NCI-H128 (cell line): ENCODE measurements around the gene GLI2.

Experiments
- DNase-seq: peaks from one replicate; lab custom pipeline; 2025; ENCODE audit not compliant: unreplicated experiment; lab: John Stamatoyannopoulos, UW

GLI2 gene

DNA sequence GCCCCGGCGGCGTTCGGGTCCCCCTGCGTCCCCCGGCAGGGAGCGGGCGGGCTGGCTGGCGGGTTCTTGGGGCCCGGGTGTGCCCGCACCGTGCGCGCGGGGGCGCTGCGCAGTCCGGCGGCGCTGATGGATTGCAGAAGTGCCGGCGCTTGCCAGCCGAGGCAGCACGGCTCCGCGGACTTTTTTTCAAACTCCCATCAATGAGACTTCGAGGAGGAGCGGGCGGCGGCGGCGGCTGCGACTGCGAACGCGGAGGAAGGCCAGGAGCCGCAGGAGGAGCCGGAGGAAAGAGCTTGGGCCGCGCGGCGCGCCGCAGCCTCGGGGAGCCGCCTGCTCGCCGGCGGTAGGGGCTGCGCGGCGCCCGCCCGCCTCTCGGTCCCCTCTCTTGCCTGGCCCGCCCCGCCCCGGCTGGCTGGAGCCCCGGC is at the start of gene GLI2:
GLI2 (plus strand) TSS at position 123 of the 425 bp plus-strand sequence. CDS start 61,453 bp downstream, outside the sequence.
- DNase-seq: peak; percentile 53

DNA sequence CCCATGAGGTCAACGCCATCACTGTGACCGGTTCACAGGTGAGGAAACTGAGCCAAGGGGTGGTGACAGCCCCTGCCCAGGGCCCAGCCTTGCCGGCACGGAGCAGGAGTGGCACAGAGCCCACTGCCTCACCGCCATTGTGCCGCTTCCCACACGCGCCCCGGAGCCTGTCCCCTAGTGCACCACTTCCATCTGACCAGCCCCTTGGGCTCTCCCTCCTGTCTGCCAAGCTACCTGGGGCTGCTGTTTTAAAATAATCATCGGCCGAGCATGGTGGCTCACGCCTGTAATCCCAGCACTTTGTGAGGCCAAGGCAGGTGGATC is 49.7 kb upstream of the GLI2 start:
- DNase-seq: no peak

- DNase-seq: no peak
Observed at GRCh38 chr2:120686511-120687168, 49.0 kb upstream of the GLI2 start.

DNA sequence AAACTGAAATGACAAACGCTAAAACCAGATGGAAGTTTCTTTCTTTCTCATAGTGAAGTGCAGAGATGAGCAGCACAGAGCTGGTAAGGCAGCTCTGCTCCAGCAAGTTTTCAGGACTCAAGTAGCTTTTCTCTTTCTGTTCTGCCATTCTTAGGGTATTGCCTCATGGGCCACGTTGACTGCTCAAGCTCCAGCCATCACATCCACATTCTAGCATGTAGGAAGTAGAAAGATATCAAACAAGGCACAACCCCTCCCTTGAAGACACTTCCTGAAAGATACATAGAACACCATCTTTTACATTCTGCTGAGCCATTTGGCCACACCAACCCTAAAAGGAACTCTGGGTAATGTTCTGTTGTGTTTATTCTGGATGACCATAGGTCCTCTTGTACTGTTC is 48.5 kb upstream of the GLI2 start:
- no peak for DNase-seq

DNA sequence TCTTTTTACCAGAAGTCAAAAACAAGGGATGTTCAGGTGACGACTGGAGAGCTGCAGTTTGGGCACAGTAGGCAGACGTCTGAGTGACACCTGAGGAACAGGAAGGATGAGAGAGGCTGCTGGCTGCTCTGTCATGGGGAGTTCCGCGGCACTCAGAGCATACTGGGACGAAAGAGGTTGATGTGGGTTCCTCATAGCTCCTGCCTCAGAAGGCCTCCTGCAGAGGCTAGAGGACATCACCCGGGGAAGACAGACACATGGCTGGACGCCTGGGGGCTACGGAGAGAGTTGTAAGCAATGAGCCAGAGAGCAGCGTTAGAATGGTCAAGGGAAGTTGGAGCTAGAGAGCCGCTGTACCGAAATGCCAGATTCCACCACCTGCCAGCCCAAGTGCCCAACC is 45.1 kb upstream of the GLI2 start:
- DNase-seq: no peak

- no peak for DNase-seq
Observed at GRCh38 chr2:120691410-120691809, 44.3 kb upstream of the GLI2 start.

DNA sequence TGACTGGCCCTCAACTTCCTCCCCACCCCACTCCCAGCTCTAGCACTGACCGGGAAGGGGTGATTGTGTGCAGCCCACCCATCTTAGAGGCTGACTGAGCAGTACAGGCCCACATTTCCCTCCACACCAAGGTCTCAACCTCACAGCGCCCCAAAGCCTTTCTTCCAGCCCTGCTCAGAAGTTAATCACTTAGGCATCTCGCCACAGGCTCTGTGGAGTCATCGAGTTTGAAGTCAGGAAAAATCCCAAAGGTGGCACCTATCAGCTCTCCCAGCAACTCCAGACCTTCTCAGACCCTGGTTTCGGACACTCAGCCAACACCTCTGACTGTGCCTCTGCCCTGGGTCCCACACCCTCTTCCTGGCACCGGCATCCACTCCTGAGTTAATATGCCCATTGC is 43.0 kb upstream of the GLI2 start:
- DNase-seq: no peak

- no peak for DNase-seq
Observed at GRCh38 chr2:120693121-120693520, 42.5 kb upstream of the GLI2 start.

DNA sequence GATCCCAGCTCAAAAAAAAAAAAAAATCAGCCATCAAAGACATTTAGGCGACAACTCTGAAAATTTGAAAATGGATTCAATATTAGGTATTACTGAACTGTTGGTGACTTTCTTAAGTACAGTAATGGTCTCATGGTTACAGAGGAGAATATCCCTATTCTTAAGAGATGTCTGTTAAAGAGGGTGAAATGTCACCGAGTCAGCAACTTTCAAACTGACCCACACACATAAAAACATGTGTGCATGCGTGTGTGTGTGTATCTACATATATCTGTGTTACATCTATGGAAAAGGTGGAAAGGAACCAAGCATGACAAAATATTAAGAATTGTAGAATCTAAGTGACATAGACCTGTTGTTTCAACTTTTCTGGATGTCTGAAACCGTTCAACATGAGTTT is 41.6 kb upstream of the GLI2 start:
- no peak for DNase-seq

DNA sequence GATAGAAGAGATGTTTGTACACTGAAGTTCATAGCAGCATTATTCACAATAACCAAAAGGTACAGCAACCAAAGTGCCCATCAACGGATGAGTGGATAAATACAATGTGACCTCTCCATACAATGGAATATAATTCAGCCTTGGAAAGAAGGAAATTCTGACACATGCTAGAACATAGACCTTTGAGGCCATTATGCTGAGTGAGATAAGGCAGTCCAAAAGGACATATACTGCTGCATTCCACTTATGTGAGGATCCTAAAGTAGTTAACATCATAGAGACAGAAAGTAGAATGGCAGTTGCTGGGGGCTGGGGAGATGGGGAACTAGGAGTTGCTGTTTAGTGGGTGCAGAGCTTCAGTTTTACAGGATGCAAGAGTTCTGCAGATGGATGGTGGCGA is 38.2 kb upstream of the GLI2 start:
- DNase-seq: no peak

DNA sequence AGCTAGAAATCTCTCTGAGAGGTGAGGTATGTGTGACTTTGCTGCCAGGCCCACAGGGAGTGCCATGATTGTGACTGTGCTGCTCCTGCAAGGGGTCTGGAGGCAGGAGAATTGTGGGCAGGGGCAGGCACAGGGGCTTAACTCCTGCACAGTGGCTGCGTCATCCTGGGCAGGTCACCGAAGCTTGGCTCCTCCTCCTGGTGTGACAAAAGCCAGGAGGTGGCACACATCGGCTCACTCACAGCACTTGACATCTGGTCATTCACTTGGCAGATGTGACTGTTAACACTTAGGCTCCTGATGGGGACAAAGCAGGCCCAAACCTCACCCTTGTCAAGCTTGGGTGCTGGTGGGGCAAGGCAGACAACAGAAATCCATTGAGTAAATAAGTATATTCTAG is 36.4 kb upstream of the GLI2 start:
- DNase-seq: no peak

DNA sequence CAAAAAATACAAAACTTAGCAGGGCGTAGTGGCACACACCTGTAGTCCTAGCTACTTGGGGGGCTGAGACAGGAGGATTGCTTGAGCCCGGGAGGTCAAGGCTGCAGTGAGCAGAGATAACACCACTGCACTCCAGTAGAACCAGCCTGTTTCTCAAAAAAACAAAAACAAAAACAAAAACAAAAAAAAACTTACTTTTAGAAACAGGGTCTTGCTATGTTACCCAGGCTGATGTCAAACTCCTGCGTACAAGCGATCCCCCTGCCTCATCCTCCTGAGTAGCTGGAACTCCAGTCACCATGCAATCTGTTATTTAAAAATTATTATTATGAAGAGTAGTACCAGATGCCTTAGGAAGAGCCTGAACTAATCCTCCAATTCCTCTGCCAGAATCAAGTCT is 35.0 kb upstream of the GLI2 start:
- DNase-seq: no peak

DNA sequence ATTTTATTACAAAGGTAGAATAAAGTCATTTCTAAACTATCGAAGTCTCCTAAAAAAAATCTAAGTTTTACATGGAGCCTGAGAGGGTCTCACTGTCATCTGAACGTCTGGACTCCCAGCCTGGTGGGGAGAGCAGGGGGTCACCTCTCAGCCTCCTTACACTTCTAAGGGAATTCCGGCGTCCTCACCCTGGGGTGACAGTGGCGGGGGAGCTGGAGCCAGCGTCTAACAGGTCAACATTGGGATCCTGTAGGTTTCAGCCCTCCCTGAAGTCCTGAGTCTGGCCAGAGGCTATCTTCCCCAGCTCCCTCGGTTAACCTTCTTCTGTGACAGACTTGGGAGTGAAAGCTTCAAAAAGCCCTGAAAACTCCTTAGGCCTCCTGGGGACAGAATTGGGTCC is 34.6 kb upstream of the GLI2 start:
- DNase-seq: no peak

DNA sequence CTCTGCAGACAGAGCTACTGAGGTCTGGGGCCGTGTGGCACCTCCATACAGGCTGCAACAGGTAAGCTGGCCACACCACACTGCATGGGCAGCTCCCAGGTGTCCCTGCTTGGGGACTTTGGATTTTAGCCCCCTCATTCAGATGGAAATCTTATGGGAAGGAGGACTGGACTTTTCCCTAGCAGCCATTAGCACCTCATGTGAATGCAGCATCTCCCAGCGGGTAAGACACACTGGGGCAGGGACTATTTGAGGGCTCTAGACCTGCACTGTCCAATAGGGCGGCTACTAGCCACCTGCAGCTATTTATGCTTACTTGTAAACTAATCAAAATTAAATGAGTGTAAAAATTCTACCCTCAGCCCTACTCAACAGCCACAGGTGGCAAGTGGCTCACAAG is 34.2 kb upstream of the GLI2 start:
- no peak for DNase-seq

DNA sequence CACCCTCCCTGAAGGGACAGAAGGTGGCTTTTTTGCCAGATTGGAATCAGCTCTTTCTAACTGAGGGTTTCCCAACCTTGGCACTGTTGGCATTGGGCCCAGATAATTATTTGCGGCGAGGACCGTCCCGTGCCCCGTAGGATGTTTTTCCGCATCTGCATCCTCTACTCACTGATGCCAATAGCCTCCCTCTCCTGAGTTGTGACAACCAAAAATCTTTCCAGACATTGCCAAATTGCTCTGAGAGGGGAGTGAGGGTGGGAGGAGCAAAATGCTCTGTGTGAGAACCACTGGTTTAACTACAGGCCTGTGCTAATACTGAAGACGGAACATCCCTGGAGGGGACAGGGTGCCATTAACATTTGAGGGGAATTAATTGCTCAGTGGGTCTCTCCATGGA is 33.6 kb upstream of the GLI2 start:
- no peak for DNase-seq

GRCh38 chr2:120702801-120703200 is 32.9 kb upstream of the GLI2 start:
- DNase-seq: no peak

- DNase-seq: no peak
Observed at GRCh38 chr2:120703330-120703994, 32.2 kb upstream of the GLI2 start.

DNA sequence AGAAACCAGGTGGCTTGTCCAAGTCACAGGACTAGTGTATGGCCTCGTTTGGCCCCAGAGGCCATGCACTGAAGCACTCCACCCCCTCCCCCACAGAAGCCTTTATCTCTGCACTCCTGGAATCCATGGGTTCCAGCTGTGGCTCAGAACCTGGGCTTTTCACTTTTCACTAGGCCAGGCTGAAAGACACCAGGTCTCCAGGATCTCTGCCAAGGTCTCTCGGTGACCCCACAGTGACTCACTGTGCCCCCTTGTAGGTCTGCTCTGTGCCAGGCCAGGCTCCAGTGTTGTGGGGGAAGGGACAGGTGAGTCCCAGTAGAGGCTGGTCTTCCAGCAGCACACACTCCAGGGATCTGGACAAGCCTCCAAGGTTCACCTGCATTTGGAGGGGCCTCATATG is 31.0 kb upstream of the GLI2 start:
- no peak for DNase-seq

- DNase-seq: no peak
Observed at GRCh38 chr2:120707816-120708215, 27.9 kb upstream of the GLI2 start.

- DNase-seq: no peak
Observed at GRCh38 chr2:120708944-120709607, 26.6 kb upstream of the GLI2 start.

GRCh38 chr2:120709608-120710041 is 26.0 kb upstream of the GLI2 start:
- DNase-seq: no peak

DNA sequence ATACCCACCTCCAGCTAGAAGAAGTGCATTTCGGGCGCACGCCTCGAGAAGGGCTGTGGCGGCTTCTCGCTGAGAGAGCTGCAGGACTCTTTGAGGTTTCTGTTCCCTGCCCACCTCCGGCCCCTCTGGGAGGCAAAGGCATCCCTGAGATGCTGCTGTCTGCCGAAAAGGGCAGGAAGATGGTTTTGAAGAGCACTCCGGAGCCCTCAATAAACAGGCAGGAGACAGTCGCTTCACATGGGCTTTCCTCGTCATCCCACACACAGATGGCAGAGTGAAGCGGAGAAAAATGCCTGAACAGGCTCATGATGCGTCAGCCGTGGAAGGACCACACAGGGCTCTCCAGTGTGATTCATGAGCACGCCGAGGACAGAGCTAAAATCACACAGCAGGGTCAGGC is 25.4 kb upstream of the GLI2 start:
- no peak for DNase-seq

- DNase-seq: no peak
Observed at GRCh38 chr2:120711694-120712093, 24.0 kb upstream of the GLI2 start.
